HepG2 (cell line): ENCODE results near the gene CISD3. TPM values are rescaled to one million over a fixed set of nuclear protein-coding genes. Genes with fewer than 3 reads are reported as not detected.

ENCODE experiments used
- BRCA1 ChIP-seq: sonication (generic); formaldehyde crosslinking; IDR thresholded peaks from 2 replicates; pipeline ENCODE4 v1.4.0; 2020; ENCODE audit warnings: missing genetic modification reagents
- GABPA ChIP-seq, 2 experiments: IDR thresholded peaks; 2 replicates each; pipeline ENCODE4 v1.6.1; 2011 to 2016; ENCODE audit warnings: low read depth in 2 of 2, low read length in 1 of 2, missing biosample characterization in 1 of 2, missing genetic modification characterization in 1 of 2
- GATA4 ChIP-seq: sonication (generic); IDR thresholded peaks from 2 replicates; pipeline ENCODE4 v1.6.1; 2016; ENCODE audit warnings: antibody characterized with exemption, low read depth, borderline replicate concordance
- KLF15 ChIP-seq: sonication (generic); formaldehyde crosslinking; IDR thresholded peaks from 2 replicates; pipeline ENCODE4 v1.8.1; 2023; ENCODE audit warnings: borderline replicate concordance, mild to moderate bottlenecking, inconsistent platforms, missing genetic modification reagents, mixed read lengths
- MAX ChIP-seq: IDR thresholded peaks from 2 replicates; pipeline ENCODE4 v1.6.1; 2012; ENCODE audit warnings: inconsistent platforms
- MEF2D ChIP-seq: sonication (generic); formaldehyde crosslinking; IDR thresholded peaks from 2 replicates; pipeline ENCODE4 v1.5.1; 2020; ENCODE audit warnings: mild to moderate bottlenecking, missing genetic modification reagents
- NR2F6 ChIP-seq, 2 experiments: IDR thresholded peaks; 2 replicates each; pipeline ENCODE4 v1.6.1; 2016; ENCODE audit warnings: antibody characterized with exemption in 1 of 2, mild to moderate bottlenecking in 1 of 2
- PAWR ChIP-seq: sonication (generic); formaldehyde crosslinking; IDR thresholded peaks from 2 replicates; pipeline ENCODE4 v1.4.0; 2020; ENCODE audit warnings: missing genetic modification reagents, mild to moderate bottlenecking, borderline replicate concordance
- PHF20 ChIP-seq: sonication (generic); formaldehyde crosslinking; IDR thresholded peaks from 2 replicates; pipeline ENCODE4 v1.5.0; 2020; ENCODE audit warnings: mild to moderate bottlenecking, missing genetic modification reagents
- RFXAP ChIP-seq: sonication (generic); formaldehyde crosslinking; IDR thresholded peaks from 2 replicates; pipeline ENCODE4 v1.4.0; 2020; ENCODE audit warnings: missing genetic modification reagents, borderline replicate concordance
- TAF1 ChIP-seq: sonication (generic); formaldehyde crosslinking; IDR thresholded peaks from 2 replicates; pipeline ENCODE4 v1.4.0; 2020; ENCODE audit warnings: missing genetic modification reagents
- YEATS4 ChIP-seq: sonication (generic); formaldehyde crosslinking; IDR thresholded peaks from 2 replicates; pipeline ENCODE4 v1.4.0; 2020; ENCODE audit warnings: missing genetic modification reagents, borderline replicate concordance
- ZHX2 ChIP-seq, 2 experiments: sonication (generic) in 1 of 2; formaldehyde crosslinking in 1 of 2; IDR thresholded peaks; 2 replicates each; pipeline versions ENCODE4 v1.6.1 to v1.9.0; 2014 to 2022; ENCODE audit warnings: antibody characterized with exemption in 1 of 2, borderline replicate concordance in 1 of 2, inconsistent platforms in 1 of 2, low read depth in 1 of 2, missing genetic modification reagents in 1 of 2
- ZNF614 ChIP-seq: IDR thresholded peaks from 2 replicates; pipeline ENCODE4 v1.6.1; 2018; ENCODE audit warnings: missing biosample characterization, missing genetic modification reagents, inconsistent platforms, borderline replicate concordance
- polyA plus RNA-seq, 8 experiments: library from polyadenylated mRNA; depleted of rRNA in 3 of 8; stranded (reverse) in 7 of 8; unstranded in 1 of 8; fragments of >200 nt; fragmentation: Illumina TruSeq in 4 of 8; extraction: Trizol in 4 of 8; gene quantifications; 2 replicates each; pipeline versions ENCODE4 v1.2.1 to v1.2.3, GENCODE V29; 2011 to 2016; ENCODE audit warnings: low read depth in 4 of 8, missing spikeins in 1 of 8, mixed read lengths in 1 of 8; ENCODE audit not compliant: insufficient read depth in 1 of 8
- total RNA-seq, 5 experiments: library from RNA; depleted of rRNA; stranded (reverse); fragments of >200 nt; fragmentation: Illumina TruSeq; extraction: Trizol; gene quantifications; 2 replicates each; pipeline ENCODE4 v1.2.3, GENCODE V29; 2016; ENCODE audit warnings: low read depth in 1 of 5
- TF ChIP-seq, protein P1 (sequence below): sonication (generic); formaldehyde crosslinking; IDR thresholded peaks from 2 replicates; pipeline ENCODE4 v1.9.0; 2021; ENCODE audit warnings: mild to moderate bottlenecking, missing genetic modification reagents

Gene CISD3
- total and polyA plus RNA-seq, 2 of the 13 experiments (the other 11 are each of a cell fraction or from before 2014, with no cell fraction given), result 30.0 to 34.1 TPM

DNA sequence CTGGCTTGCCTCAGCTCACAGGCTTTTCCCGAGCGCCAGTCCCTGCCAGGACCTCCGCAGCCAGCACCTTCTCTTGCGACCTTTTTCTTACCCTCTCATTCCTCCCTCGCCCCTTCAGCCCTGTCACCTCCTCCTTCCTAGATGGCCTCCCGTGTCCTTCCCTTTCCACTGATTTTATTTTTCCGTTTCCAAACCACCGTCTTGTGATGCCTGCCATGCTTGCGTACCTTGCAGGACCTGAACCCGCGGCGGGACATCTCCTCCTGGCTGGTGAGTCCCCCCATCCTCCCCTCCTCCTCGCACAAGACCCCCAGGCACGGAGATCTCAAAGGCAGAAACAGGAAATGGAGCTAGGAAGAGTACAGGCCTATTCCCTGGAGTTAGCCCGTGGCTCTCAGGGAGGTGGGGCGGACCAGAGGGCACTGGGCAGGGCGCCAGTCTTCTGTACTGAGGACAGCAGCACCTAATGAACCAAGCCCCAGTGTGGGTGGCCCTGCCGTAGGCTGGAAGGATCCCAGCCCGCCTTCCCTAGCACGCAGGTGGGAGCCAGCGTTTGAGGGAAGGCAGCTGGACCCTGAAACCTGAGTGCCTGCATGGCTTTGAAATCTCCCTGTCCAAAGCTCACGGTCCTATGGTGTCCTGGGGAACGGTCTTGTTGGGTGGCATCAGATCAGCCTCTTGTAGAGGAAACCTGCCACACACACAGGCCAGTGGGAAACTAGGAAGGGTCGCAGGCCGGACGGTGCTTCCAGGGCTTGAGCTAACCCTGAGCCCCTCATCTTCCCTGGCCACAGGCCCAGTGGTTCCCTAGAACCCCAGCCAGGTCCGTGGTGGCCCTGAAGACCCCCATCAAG, 612 bp downstream of the CISD3 start (continued):
- no peak; the same call in none of the 2 replicates for TF ChIP-seq NR2F6 (IDR thresholded peaks at IDR 0.05)
- TF ChIP-seq NR2F6 (CRISPR knock-in tag; IDR thresholded peaks at IDR 0.05), result 0 out of 2 replicates have a peak, but pooled peaks have one; percentile 40
- TF ChIP-seq PAWR (CRISPR knock-in tag), result no peak
- TF ChIP-seq, protein P1, sequence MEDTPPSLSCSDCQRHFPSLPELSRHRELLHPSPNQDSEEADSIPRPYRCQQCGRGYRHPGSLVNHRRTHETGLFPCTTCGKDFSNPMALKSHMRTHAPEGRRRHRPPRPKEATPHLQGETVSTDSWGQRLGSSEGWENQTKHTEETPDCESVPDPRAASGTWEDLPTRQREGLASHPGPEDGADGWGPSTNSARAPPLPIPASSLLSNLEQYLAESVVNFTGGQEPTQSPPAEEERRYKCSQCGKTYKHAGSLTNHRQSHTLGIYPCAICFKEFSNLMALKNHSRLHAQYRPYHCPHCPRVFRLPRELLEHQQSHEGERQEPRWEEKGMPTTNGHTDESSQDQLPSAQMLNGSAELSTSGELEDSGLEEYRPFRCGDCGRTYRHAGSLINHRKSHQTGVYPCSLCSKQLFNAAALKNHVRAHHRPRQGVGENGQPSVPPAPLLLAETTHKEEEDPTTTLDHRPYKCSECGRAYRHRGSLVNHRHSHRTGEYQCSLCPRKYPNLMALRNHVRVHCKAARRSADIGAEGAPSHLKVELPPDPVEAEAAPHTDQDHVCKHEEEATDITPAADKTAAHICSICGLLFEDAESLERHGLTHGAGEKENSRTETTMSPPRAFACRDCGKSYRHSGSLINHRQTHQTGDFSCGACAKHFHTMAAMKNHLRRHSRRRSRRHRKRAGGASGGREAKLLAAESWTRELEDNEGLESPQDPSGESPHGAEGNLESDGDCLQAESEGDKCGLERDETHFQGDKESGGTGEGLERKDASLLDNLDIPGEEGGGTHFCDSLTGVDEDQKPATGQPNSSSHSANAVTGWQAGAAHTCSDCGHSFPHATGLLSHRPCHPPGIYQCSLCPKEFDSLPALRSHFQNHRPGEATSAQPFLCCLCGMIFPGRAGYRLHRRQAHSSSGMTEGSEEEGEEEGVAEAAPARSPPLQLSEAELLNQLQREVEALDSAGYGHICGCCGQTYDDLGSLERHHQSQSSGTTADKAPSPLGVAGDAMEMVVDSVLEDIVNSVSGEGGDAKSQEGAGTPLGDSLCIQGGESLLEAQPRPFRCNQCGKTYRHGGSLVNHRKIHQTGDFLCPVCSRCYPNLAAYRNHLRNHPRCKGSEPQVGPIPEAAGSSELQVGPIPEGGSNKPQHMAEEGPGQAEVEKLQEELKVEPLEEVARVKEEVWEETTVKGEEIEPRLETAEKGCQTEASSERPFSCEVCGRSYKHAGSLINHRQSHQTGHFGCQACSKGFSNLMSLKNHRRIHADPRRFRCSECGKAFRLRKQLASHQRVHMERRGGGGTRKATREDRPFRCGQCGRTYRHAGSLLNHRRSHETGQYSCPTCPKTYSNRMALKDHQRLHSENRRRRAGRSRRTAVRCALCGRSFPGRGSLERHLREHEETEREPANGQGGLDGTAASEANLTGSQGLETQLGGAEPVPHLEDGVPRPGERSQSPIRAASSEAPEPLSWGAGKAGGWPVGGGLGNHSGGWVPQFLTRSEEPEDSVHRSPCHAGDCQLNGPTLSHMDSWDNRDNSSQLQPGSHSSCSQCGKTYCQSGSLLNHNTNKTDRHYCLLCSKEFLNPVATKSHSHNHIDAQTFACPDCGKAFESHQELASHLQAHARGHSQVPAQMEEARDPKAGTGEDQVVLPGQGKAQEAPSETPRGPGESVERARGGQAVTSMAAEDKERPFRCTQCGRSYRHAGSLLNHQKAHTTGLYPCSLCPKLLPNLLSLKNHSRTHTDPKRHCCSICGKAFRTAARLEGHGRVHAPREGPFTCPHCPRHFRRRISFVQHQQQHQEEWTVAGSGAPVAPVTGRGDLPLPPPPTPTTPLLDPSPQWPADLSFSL, result peak; percentile 22; the same call in 1 of the 2 replicates
- TF ChIP-seq MAX, result peak; percentile 59; the same call in 1 of the 2 replicates
- TF ChIP-seq ZNF614, result peak; percentile 59
- TF ChIP-seq GABPA (IDR thresholded peaks at IDR 0.05; ENCODE audit: low read depth, low read length), result no peak
- peak; percentile 61 for TF ChIP-seq GABPA (CRISPR knock-in tag; IDR thresholded peaks at IDR 0.05; ENCODE audit: low read depth)
- no peak for TF ChIP-seq MEF2D (CRISPR knock-in tag)
- peak; percentile 40; the same call in 1 of the 2 replicates for TF ChIP-seq YEATS4
- TF ChIP-seq GATA4, result peak; percentile 4; the same call in 1 of the 2 replicates
- 0 out of 2 replicates have a peak, but pooled peaks have one; percentile 19 for TF ChIP-seq RFXAP (CRISPR knock-in tag)
- TF ChIP-seq BRCA1 (CRISPR knock-in tag), result no peak
- TF ChIP-seq ZHX2 (IDR thresholded peaks at IDR 0.05; ENCODE audit: low read depth), result no peak
- no peak for TF ChIP-seq ZHX2 (CRISPR knock-in tag; IDR thresholded peaks at IDR 0.05; ENCODE audit: borderline replicate concordance)
- no peak for TF ChIP-seq KLF15
- TF ChIP-seq TAF1 (CRISPR knock-in tag), result peak; percentile 69
- TF ChIP-seq PHF20 (CRISPR knock-in tag), result peak; percentile 34; the same call in 1 of the 2 replicates
